Upper lobe of right lung (tissue), 1 donor: ENCODE measurements around the gene NEU3. TPM values are rescaled to one million over a fixed set of nuclear protein-coding genes. Genes with fewer than 3 reads are reported as not detected.

Experiments used
- ATAC-seq: fragments of 200-7000 bp; cut with Tn5 transposase; one replicate; pipeline ENCODE4 v1.9.1; 2020; ENCODE audit warnings: mild to moderate bottlenecking, moderate library complexity
- DNase-seq: peaks from one replicate; pipeline ENCODE4 v3.0.0-alpha.2; 2020
- H3K27ac ChIP-seq: fragments of 200-600 bp; one replicate; pipeline ENCODE4 v1.8.0; 2022
- H3K27me3 ChIP-seq: fragments of 200-600 bp; one replicate; pipeline ENCODE4 v1.8.0; 2022; ENCODE audit warnings: mild to moderate bottlenecking
- H3K36me3 ChIP-seq: fragments of 200-600 bp; one replicate; pipeline ENCODE4 v1.8.0; 2022
- H3K4me1 ChIP-seq: fragments of 200-600 bp; one replicate; pipeline ENCODE4 v1.8.0; 2022
- H3K4me3 ChIP-seq: fragments of 200-600 bp; one replicate; pipeline ENCODE4 v1.8.0; 2022; ENCODE audit warnings: mild to moderate bottlenecking
- H3K9me3 ChIP-seq: fragments of 200-600 bp; one replicate; pipeline ENCODE4 v1.8.0; 2022
- intact Hi-C: fragments of 100-400 bp; cut with DNase I; formaldehyde crosslinking; loops from one replicate; pipeline ENCODE4 v1.11.0; 2022
- total RNA-seq: library from RNA; stranded (reverse); fragmentation: NEBNext Ultra II Directional; extraction: Animal tissue kit (Norgen Biotek cat#: 25700); gene quantifications from one replicate; pipeline ENCODE4 v1.2.1, GENCODE V29; 2021
- TF ChIP-seq, protein P1 (sequence below): fragments of 200-600 bp; IDR thresholded peaks from one replicate; pipeline ENCODE4 v1.8.0; 2022; ENCODE audit warnings: antibody characterized with exemption
- donor health status: DM: no; HTN: yes; CAD: no; lungs with severe emphysema.

NEU3 gene
- total RNA-seq, 1 donor from 2014 or later: 9.6 TPM

DNA sequence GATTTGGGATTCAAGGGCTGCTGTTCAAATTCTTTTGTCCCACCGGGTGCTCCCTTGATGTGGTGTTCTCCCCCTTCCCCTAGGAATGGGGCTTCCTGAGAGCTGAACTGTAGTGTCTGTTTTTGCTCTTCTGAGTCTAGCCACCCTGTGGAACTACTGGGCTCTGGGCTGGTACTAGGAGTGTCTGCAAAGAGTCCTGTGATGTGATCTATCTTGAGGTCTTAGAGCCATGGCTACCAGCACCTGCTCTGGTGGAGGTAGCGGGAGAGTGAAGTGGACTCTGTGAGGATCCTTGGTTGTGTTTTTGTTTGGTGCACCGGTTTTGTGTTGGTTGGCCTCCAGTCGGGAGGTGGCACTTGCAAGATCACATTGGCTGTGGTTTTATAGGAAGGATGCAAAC is 61.8 kb downstream of the NEU3 start:
- TF ChIP-seq, protein P1, sequence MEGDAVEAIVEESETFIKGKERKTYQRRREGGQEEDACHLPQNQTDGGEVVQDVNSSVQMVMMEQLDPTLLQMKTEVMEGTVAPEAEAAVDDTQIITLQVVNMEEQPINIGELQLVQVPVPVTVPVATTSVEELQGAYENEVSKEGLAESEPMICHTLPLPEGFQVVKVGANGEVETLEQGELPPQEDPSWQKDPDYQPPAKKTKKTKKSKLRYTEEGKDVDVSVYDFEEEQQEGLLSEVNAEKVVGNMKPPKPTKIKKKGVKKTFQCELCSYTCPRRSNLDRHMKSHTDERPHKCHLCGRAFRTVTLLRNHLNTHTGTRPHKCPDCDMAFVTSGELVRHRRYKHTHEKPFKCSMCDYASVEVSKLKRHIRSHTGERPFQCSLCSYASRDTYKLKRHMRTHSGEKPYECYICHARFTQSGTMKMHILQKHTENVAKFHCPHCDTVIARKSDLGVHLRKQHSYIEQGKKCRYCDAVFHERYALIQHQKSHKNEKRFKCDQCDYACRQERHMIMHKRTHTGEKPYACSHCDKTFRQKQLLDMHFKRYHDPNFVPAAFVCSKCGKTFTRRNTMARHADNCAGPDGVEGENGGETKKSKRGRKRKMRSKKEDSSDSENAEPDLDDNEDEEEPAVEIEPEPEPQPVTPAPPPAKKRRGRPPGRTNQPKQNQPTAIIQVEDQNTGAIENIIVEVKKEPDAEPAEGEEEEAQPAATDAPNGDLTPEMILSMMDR: no peak
- no peaks in the 10 kb centered on the region for H3K4me1 ChIP-seq
- H3K4me3 ChIP-seq: no peak overlapping the region
- DNase-seq: no peak
- no peak for ATAC-seq
- intact Hi-C loops: no loop called here
- H3K27me3 ChIP-seq: no peaks in the 10 kb centered on the region
- no peaks in the 10 kb centered on the region for H3K36me3 ChIP-seq
- peaks cover 15% of the 10 kb centered on the region for H3K9me3 ChIP-seq
- no peak overlapping the region for H3K27ac ChIP-seq

GRCh38 chr11:75051043-75051442 is 62.3 kb downstream of the NEU3 start:
- H3K27ac ChIP-seq: no peak overlapping the region
- TF ChIP-seq, protein P1: no peak
- ATAC-seq: no peak
- no peaks in the 10 kb centered on the region for H3K36me3 ChIP-seq
- intact Hi-C loops: no loop called here
- no peak overlapping the region for H3K4me3 ChIP-seq
- no peaks in the 10 kb centered on the region for H3K4me1 ChIP-seq
- H3K9me3 ChIP-seq: peaks cover 15% of the 10 kb centered on the region
- H3K27me3 ChIP-seq: no peaks in the 10 kb centered on the region
- no peak for DNase-seq

DNA sequence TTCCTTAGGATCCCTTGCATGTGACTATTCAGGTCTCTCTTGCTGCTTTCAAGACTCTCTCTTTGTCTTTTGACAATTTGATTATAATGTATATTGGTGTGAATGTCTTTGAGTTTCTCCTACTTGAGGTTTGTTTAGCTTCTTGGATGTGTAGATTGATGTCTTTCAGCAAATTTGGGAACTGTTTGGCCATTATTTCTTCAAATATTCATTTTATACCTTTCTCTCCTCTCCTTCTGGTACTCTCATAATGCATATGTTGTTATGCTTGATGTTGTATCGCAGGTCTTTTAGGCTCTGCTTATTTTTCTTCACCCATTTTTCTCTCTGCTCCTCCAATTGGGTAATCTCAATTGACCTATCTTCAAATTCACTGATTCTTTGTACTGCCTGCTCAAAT is 63.7 kb downstream of the NEU3 start:
- Histone ChIP-seq H3K9me3 (peaks cover 15% of the 10 kb centered on the region), H3K36me3 (no peaks in the 10 kb centered on the region), H3K27ac (no peak overlapping the region), H3K27me3 (no peaks in the 10 kb centered on the region), H3K4me3 (no peak overlapping the region), H3K4me1 (no peaks in the 10 kb centered on the region)
- intact Hi-C loops: no loop called here
- TF ChIP-seq, protein P1: no peak
- DNase-seq (no peak), ATAC-seq (no peak)

GRCh38 chr11:75055511-75055910 is 66.8 kb downstream of the NEU3 start:
- no peak overlapping the region for H3K27ac ChIP-seq
- no peaks in the 10 kb centered on the region for H3K27me3 ChIP-seq
- peaks cover 15% of the 10 kb centered on the region for H3K9me3 ChIP-seq
- TF ChIP-seq, protein P1: no peak
- H3K36me3 ChIP-seq: no peaks in the 10 kb centered on the region
- intact Hi-C loops: no loop called here
- H3K4me1 ChIP-seq: no peaks in the 10 kb centered on the region
- DNase-seq (no peak), ATAC-seq (no peak)
- no peak overlapping the region for H3K4me3 ChIP-seq

DNA sequence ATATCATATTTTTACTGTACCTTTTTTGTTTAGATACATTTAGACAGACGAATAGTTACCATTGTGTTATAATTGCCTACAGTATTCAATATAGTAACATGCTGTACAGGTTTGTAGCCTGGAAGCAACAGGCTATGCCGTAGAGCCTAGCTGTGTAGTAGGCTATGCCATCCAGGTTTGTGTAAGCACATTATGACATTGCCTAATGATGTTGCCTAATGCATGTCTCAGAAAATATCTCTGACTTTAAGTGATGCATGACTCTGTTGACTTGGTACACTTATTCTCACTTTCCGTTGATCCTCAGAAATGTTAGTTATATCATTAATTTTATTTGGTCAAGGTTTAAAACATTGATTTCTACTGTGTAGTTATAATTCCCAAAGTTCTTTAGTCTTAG is 68.1 kb downstream of the NEU3 start:
- no peak for ATAC-seq
- intact Hi-C loops: no loop called here
- H3K9me3 ChIP-seq: peaks cover 15% of the 10 kb centered on the region
- TF ChIP-seq, protein P1: no peak
- H3K27me3 ChIP-seq: no peaks in the 10 kb centered on the region
- H3K4me3 ChIP-seq: no peak overlapping the region
- no peak for DNase-seq
- no peak overlapping the region for H3K27ac ChIP-seq
- no peaks in the 10 kb centered on the region for H3K4me1 ChIP-seq
- H3K36me3 ChIP-seq: no peaks in the 10 kb centered on the region

GRCh38 chr11:75059299-75059698 is 70.6 kb downstream of the NEU3 start:
- Histone ChIP-seq H3K4me3 (no peak overlapping the region), H3K27ac (no peak overlapping the region), H3K4me1 (no peaks in the 10 kb centered on the region), H3K36me3 (no peaks in the 10 kb centered on the region), H3K9me3 (no peaks in the 10 kb centered on the region), H3K27me3 (peaks cover 4% of the 10 kb centered on the region)
- intact Hi-C loops: no loop called here
- TF ChIP-seq, protein P1: no peak
- DNase-seq (no peak), ATAC-seq (no peak)
